Activated CD4-positive, CD25-positive, alpha-beta regulatory T cell treated with anti-CD3 and anti-CD28 coated beads, Interleukin-2, amount 50 U/mL, for 16 hours (primary cell): Measurements from ENCODE around the gene SRXN1.

Experiments used
- DNase-seq: peaks from one replicate; pipeline ENCODE4 v3.0.0-alpha.2; 2020; ENCODE audit warnings: low read depth, low spot score

SRXN1 gene

DNA sequence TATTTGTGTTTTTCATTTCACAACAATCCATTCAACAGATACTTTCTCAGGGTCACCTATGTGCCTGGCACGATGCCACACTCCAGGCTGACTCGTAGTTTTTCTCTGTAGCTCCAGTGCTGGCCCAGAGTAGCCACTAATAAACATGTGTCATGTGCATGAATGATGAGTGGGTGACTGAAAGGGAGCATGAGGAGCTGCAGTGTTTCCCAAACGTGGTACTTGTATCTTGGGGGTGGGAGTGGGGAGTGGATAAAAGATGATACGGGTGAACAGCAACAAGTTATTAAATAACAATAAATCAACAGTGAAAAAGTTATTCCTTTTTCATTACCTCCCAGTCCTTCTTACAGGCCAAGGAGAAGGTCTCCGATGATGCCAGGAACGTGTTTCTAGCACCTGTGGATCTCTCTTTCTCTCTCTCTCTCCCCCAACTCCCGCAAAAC lies 17.1 kb downstream of the SRXN1 start:
- no peak for DNase-seq

DNA sequence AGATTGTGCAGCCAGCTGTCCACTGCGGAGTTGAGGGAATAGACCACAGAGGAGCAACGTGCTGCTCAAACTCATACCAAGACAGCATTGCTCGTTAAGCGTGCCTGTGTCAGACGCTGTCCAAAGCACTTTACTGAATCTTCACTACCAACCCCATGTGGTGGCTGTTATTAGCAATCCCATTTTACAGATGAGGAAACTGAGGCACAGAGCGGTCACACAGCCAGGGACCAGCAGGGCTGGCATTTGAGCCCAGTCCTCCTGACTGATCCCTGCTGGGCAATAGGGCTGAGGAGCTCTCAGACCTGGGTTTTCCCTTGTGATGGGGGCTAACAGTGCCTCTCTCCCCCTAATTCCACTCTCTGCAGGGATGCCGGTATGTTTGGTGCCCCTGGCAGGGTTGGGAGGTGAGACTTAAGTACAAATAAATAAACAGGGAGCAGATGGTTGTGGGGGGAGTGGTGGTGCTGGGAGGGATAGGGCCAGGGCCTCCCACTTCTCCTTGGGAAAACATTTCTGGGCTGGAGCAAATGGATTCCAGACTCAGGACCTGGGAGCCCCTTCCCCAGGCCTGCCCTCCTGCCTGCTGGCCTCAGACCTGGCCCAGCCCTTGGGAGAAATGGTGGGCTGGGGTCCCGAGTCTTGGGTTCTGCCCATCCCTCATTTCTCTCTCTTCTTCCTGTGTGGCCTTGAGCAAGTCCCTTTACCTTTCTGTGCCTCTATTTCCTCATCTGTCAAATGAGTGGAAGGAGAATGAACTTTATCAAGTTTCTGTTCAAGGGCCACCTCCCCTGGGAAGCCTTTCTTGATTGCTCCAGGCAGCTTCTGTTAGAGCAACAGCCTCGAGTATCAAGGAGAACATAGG lies 17.7 kb downstream of the SRXN1 start:
- no peak for DNase-seq

DNA sequence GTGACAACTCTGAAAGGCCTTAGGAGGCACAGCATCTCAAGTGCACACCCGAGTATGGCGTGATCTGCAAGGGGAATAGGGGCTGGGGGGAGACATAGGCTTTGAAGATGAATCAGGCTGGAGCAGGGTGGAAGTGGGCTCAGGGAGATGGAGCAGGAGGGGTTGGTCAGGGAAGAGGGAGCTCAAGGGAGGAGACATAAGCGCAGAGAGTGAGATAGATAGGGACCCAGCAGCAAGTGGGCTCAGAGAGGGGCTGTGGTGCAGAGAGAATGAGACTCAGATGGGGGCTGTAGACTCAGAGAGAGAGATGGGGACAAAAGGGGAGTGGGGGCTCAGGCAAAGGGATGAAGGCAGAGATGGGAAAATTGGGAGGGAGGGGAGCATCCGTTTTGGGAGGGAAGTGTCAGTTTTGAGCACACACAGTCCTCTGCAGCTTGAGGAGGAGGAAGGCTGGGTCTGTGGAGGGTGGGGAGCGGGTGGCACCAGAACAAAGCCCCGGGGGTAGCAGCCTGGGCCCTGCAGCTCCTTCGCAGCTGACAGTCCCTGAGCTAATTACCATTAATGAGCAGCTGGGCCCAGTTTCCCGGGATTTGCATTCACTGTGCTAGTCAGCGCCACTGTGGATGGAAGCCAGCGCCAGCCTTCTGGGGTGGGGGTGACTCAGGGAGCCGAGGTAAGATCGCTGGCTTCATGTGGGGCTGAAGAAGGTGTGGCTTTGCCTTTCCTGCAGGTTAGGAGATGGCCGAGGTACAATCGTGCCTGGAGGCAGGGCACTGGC lies 18.7 kb downstream of the SRXN1 start:
- no peak for DNase-seq

DNA sequence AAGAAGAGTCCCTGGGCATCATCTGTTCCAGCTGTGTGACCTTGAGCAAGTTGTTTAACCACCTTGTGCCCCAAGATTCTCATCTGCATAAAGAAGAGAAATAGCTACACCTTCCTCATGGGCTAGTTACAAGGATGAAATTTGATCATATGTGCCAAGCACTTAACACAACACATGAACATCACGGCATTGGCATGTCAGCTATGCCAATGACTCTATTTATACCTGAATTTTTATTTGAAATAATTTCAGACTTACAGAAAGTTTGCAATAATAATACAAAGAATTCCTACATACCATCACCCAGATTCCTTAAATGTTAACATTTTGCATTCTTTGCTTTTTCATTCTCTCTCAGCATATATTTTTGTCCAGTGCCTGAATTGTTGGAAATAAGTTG lies 21.9 kb downstream of the SRXN1 start:
- no peak for DNase-seq

GRCh38 chr20:626579-626978 lies 26.4 kb downstream of the SRXN1 start:
- DNase-seq: no peak

- no peak for DNase-seq
Observed at GRCh38 chr20:625360-625932, 27.6 kb downstream of the SRXN1 start.

DNA sequence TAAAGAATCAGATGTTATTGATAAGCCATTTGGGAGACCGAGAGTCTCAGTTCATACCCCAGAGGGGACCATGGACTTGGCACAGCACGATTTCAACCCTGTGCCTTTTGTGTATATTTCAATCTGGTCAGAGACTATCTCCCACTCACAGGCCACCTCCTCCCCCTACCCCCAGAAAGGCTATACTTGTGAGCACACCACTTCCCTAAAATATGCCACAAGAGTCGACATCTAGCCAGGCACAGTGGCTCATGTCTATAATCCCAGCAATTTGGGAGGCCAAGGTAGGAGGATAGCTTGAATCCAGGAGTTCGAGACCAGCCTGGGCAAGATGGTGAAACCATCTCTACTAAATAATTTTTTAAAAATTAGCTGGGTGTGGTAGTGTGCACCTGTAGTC lies 29.3 kb downstream of the SRXN1 start:
- DNase-seq: no peak

- no peak for DNase-seq
Observed at GRCh38 chr20:623021-623420, 30.0 kb downstream of the SRXN1 start.

GRCh38 chr20:622161-622560 lies 30.8 kb downstream of the SRXN1 start:
- DNase-seq: no peak

DNA sequence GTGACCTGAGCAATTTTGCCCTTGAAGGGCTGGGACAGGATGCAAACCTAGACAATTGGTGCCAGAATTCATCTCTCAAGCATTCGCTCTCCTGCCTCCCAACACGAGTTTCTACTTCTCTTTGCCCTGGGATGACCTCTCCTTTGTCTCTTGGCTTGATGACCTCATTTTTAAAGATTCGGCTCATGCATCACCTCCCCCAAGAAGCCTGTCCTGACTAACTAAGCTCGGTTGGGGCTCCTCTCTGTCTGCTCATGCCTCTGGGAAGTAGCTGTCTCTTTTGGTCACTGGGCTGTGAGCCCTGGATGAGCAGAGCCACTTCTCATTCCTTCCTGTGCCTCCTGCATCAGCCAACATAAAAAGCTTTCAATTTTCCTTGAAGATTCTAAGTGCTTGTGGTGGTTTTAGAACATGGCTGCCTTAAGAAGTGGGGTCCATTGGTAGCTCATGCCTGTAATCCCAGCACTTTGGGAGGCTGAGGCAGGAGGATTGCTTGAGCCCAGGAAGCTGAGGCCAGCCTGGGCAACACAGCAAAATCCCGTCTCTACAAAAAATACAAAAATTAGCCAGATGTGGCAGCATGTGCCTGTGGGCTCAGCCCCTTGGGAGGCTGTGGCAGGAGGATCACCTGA lies 31.8 kb downstream of the SRXN1 start:
- DNase-seq: no peak

DNA sequence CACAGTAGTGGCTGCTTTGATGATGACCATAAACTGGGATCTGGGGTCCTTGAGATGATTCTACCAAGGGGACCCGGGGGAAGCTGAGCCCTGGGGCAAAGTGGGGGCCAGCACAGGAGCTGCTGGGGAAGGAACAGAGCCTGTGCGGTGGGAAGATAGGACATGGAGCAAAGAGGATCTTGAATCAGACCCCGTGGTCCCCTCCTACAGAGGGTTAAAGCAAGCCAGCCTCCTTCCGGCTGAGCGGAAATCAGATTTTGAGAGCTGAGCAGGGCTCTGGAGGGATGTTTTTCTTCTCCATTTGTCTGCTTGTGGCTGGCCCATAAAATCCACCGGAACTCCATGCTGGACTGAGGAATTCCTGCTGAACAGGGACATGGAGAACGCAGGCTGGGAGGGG lies 32.8 kb downstream of the SRXN1 start:
- DNase-seq: no peak

- DNase-seq: no peak
Observed at GRCh38 chr20:618980-619379, 34.0 kb downstream of the SRXN1 start.

DNA sequence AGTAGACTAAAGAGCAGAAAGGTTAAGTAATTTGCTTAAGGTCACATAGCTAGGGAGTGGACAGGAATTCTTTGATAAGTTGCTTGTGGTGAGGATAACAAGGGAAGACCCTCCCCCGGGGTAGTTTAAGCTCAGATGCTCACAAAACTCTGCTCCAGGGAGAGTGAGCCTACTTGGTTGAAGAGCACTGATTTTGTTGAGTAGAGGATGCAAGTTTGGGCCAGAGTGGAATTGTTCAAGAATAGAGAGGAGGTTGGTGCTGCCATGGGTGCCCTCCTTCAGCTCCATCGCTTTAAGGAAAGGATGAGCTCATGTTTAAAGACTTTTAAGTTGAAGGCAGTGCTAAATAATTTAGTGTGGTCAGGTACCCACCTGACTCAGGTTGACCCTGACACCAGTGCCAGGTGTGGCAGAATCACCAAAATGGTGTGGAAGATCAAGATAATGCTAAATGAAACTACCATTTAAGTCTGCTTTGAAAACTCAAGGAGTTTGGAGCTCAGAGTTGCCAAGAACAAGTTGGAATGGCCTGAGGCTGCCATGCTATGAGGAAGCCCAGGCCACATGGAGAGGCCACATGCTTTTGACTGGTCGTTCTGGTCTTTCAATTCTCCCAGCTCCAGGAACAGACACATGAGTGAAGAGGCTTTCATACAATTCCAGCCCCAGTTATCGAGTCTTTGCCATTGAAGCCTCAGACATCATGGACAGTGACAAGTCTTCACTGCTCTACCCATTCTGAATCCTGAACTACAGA lies 34.9 kb downstream of the SRXN1 start:
- DNase-seq: no peak

- DNase-seq: no peak
Observed at GRCh38 chr20:615514-615913, 37.5 kb downstream of the SRXN1 start.

- no peak for DNase-seq
Observed at GRCh38 chr20:611843-612185, 41.2 kb downstream of the SRXN1 start.

GRCh38 chr20:611047-611842 lies 41.8 kb downstream of the SRXN1 start:
- no peak for DNase-seq

DNA sequence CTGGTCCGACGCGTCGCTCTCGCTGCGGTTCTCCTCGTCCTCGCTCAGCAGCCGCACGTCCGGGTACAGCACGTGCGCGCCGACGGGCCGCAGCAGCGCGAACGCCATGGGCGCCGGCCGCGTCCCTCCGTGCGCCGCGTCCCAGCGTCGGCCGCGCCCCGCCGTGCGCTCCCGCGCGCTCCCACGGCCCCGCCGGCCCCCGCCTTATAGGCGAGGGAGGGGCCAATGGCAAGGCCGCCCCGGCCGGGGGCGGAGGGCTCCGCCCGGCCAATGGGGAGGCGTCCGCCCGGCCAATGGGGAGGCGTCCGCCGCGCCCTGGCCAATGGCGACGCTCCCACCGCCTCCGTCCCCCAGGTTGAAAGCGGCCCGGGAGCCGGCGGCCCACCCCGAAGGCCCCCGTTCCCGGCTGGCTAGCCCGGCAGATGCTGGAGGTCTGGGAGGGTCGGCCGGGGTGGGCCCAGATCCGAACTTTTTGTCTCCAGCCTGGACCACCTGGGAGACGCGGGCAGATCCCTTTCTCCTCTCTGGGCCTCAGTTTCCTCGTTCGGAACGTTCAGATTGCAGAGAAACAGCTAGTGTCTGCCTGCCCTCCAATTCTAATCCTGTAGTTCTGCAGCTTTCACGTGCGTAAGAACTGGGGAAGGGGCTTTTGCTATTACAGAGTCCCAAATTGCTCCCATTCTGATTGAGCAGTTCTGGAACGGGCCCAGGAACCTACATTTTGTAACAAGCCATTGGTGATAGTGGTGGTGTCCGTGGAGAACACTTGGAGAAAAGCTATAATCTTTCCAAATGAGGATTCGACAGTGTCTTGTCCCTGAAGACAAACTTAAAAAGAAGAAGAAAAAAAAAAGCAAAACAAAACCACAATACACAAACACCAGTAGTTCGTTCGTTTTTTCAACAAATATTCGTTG lies 42.6 kb downstream of the SRXN1 start, which contains the start of gene TCF15:
TSS of gene TCF15 (minus strand) at position 180 of the 917 bp plus-strand sequence. CDS start at position 108, 72 bp downstream.
- no peak for DNase-seq

GRCh38 chr20:609371-609964 lies 43.5 kb downstream of the SRXN1 start:
- no peak for DNase-seq

GRCh38 chr20:608970-609369 lies 44.0 kb downstream of the SRXN1 start:
- no peak for DNase-seq
